H9 (cell line): Measurements from ENCODE around the gene YRDC. TPM values are rescaled to one million over a fixed set of nuclear protein-coding genes. Genes with fewer than 3 reads are reported as not detected.

Experiments used
- DNase-seq: peaks from one replicate; pipeline ENCODE4 v3.0.0-alpha.2; 2017
- H2AFZ ChIP-seq: one replicate; pipeline ENCODE4 v1.6.1; 2013; ENCODE audit warnings: mild to moderate bottlenecking, low read length, control low read depth, moderate library complexity
- H2AK5ac ChIP-seq: 2 replicates; pipeline ENCODE4 v1.6.1; 2013; ENCODE audit warnings: low read length, control low read depth, mixed read lengths; ENCODE audit not compliant: insufficient read length
- H2BK120ac ChIP-seq: one replicate; pipeline ENCODE4 v1.6.1; 2013; ENCODE audit warnings: low read depth, mild to moderate bottlenecking, low read length, control low read depth, inconsistent platforms; ENCODE audit not compliant: poor library complexity, severe bottlenecking
- H2BK12ac ChIP-seq: 2 replicates; pipeline ENCODE4 v1.6.1; 2013; ENCODE audit warnings: low read length, control low read depth, mixed read lengths, low read depth; ENCODE audit not compliant: insufficient read length
- H2BK15ac ChIP-seq: 2 replicates; pipeline ENCODE4 v1.6.1; 2013; ENCODE audit warnings: low read depth, low read length, control low read depth
- H2BK20ac ChIP-seq: one replicate; pipeline ENCODE4 v1.6.1; 2013; ENCODE audit warnings: low read depth, mild to moderate bottlenecking, low read length, control low read depth, inconsistent platforms; ENCODE audit not compliant: poor library complexity, severe bottlenecking
- H2BK5ac ChIP-seq: 2 replicates; pipeline ENCODE4 v1.6.1; 2013; ENCODE audit warnings: low read length, control low read depth, mixed read lengths; ENCODE audit not compliant: insufficient read length
- H3K14ac ChIP-seq: 2 replicates; pipeline ENCODE4 v1.6.1; 2013; ENCODE audit warnings: low read length, control low read depth; ENCODE audit not compliant: insufficient read depth
- H3K18ac ChIP-seq: 2 replicates; pipeline ENCODE4 v1.6.1; 2013; ENCODE audit warnings: low read depth, mild to moderate bottlenecking, mixed read lengths, low read length, control low read depth; ENCODE audit not compliant: insufficient read length
- H3K23ac ChIP-seq: 2 replicates; pipeline ENCODE4 v1.6.1; 2013; ENCODE audit warnings: low read length, control low read depth, mixed read lengths, low read depth; ENCODE audit not compliant: insufficient read length
- H3K23me2 ChIP-seq: 2 replicates; pipeline ENCODE4 v1.6.1; 2013; ENCODE audit warnings: low read depth, mild to moderate bottlenecking, mixed read lengths, low read length, control low read depth; ENCODE audit not compliant: insufficient read length, poor library complexity, severe bottlenecking
- H3K27ac ChIP-seq: 2 replicates; pipeline ENCODE4 v1.5.1; 2013; ENCODE audit warnings: low read length, control low read depth, mixed read lengths, low read depth; ENCODE audit not compliant: insufficient read length
- H3K27me3 ChIP-seq: 2 replicates; pipeline ENCODE4 v1.6.1; 2013; ENCODE audit warnings: low read length, control low read depth, inconsistent platforms; ENCODE audit not compliant: insufficient read depth
- H3K4ac ChIP-seq: 2 replicates; pipeline ENCODE4 v1.6.1; 2013; ENCODE audit warnings: low read depth, mild to moderate bottlenecking, control low read depth, inconsistent platforms, low read length, moderate library complexity
- H3K4me1 ChIP-seq: 2 replicates; pipeline ENCODE4 v1.6.1; 2013; ENCODE audit warnings: low read length, control low read depth, inconsistent platforms; ENCODE audit not compliant: insufficient read depth
- H3K4me2 ChIP-seq: 2 replicates; pipeline ENCODE4 v1.6.1; 2013; ENCODE audit warnings: low read length, control low read depth, mixed read lengths; ENCODE audit not compliant: insufficient read length, insufficient read depth
- H3K56ac ChIP-seq: 2 replicates; pipeline ENCODE4 v1.6.1; 2013; ENCODE audit warnings: low read depth, mild to moderate bottlenecking, mixed read lengths, low read length, control low read depth; ENCODE audit not compliant: insufficient read length
- H3K79me1 ChIP-seq: 2 replicates; pipeline ENCODE4 v1.6.1; 2013; ENCODE audit warnings: low read depth, mild to moderate bottlenecking, moderate library complexity, low read length, control low read depth, inconsistent platforms; ENCODE audit not compliant: insufficient read depth, poor library complexity, severe bottlenecking
- H3K79me2 ChIP-seq: 2 replicates; pipeline ENCODE4 v1.6.1; 2013; ENCODE audit warnings: low read length, control low read depth, inconsistent platforms; ENCODE audit not compliant: insufficient read depth
- H3K9ac ChIP-seq: 2 replicates; pipeline ENCODE4 v1.6.1; 2013; ENCODE audit warnings: low read length, control low read depth, mixed read lengths; ENCODE audit not compliant: insufficient read length; ENCODE audit errors: extremely low read depth
- H3K9me3 ChIP-seq: one replicate; pipeline ENCODE4 v1.6.1; 2013; ENCODE audit warnings: low read depth, low read length, inconsistent platforms; ENCODE audit not compliant: control insufficient read depth
- H3T11ph ChIP-seq: one replicate; pipeline ENCODE4 v1.6.1; 2013; ENCODE audit warnings: mild to moderate bottlenecking, low read length, control low read depth, inconsistent platforms
- H4K20me1 ChIP-seq: one replicate; pipeline ENCODE4 v1.6.1; 2013; ENCODE audit not compliant: control insufficient read depth, insufficient read length, insufficient read depth
- H4K5ac ChIP-seq: 2 replicates; pipeline ENCODE4 v1.6.1; 2013; ENCODE audit warnings: low read depth, mild to moderate bottlenecking, mixed read lengths, low read length, control low read depth; ENCODE audit not compliant: insufficient read length
- H4K8ac ChIP-seq: replicated peaks from 2 replicates; pipeline ENCODE4 v1.6.1; 2013; ENCODE audit warnings: low read length, control low read depth, mixed read lengths, low read depth; ENCODE audit not compliant: insufficient read length
- H4K91ac ChIP-seq: 2 replicates; pipeline ENCODE4 v1.6.1; 2013; ENCODE audit warnings: low read depth, mild to moderate bottlenecking, moderate library complexity, mixed read lengths, low read length, control low read depth; ENCODE audit not compliant: insufficient read length
- H3K27ac Mint-ChIP-seq, 3 experiments: 2 replicates in 2 of 3; 3 replicates in 1 of 3; pipeline ENCODE4 v1.8.0; 2020 to 2021; ENCODE audit warnings: mixed read lengths in 3 of 3, mild to moderate bottlenecking in 1 of 3, moderate library complexity in 1 of 3
- H3K27me3 Mint-ChIP-seq: 2 replicates; pipeline ENCODE4 v1.8.0; 2021; ENCODE audit warnings: low read depth, mild to moderate bottlenecking, moderate library complexity, mixed read lengths
- H3K36me3 Mint-ChIP-seq, 3 experiments: 2 replicates in 2 of 3; 3 replicates in 1 of 3; pipeline ENCODE4 v1.8.0; 2020 to 2021; ENCODE audit warnings: low read depth in 3 of 3, mixed read lengths in 3 of 3; ENCODE audit not compliant: insufficient read depth in 1 of 3
- H3K4me1 Mint-ChIP-seq, 2 experiments: 2 replicates each; pipeline ENCODE4 v1.8.0; 2020; ENCODE audit warnings: mixed read lengths in 2 of 2
- H3K4me3 Mint-ChIP-seq, 2 experiments: 2 replicates in 1 of 2; 3 replicates in 1 of 2; pipeline ENCODE4 v1.8.0; 2020 to 2021; ENCODE audit warnings: mild to moderate bottlenecking in 2 of 2, mixed read lengths in 2 of 2, moderate library complexity in 1 of 2
- H3K9me3 Mint-ChIP-seq, 2 experiments: 2 replicates in 1 of 2; 3 replicates in 1 of 2; pipeline ENCODE4 v1.8.0; 2020; ENCODE audit warnings: mild to moderate bottlenecking in 2 of 2, mixed read lengths in 2 of 2, moderate library complexity in 1 of 2
- WGBS: extraction: QIAGEN DNeasy Blood & Tissue Kit; methylation state at CpG from one replicate; pipeline ENCODE4 v1.1.7; 2013; ENCODE audit warnings: missing lambda C conversion rate, low lambda C conversion rate, mixed read lengths; ENCODE audit not compliant: insufficient read length; ENCODE audit errors: extremely low coverage; 5-methylcytosine and 5-hydroxymethylcytosine counted together
- total RNA-seq: library from RNA; stranded (reverse); gene quantifications from 2 replicates; pipeline ENCODE4 v1.2.1, GENCODE V29; 2021
- TF ChIP-seq, protein P1 (sequence below): fragments of 200-600 bp; sonication (generic); conservative IDR thresholded peaks from 3 replicates; pipeline ENCODE4 v1.8.0; 2021; ENCODE audit warnings: antibody characterized with exemption, mild to moderate bottlenecking

The YRDC gene
- total RNA-seq, 1 experiment from 2014 or later, result 28.0 TPM

GRCh38 chr1:37782491-37782890 is 25.5 kb downstream of the YRDC start:
- Histone ChIP-seq H3T11ph (no peak overlapping the region), H3K9ac (no peak overlapping the region), H3K4me2 (no peak overlapping the region), H3K4me1 (no peaks in the 10 kb centered on the region), H2AFZ (no peak overlapping the region), H3K27me3 (peaks cover 2% of the 10 kb centered on the region), H4K5ac (no peak overlapping the region), H3K79me1 (no peaks in the 10 kb centered on the region), H3K27ac (no peak overlapping the region), H3K23me2 (no peaks in the 10 kb centered on the region), H3K23ac (no peak overlapping the region), H3K56ac (no peak overlapping the region), H4K91ac (no peak overlapping the region), H3K79me2 (no peaks in the 10 kb centered on the region), H2BK15ac (no peak overlapping the region), H2AK5ac (no peak overlapping the region), H4K20me1 (no peaks in the 10 kb centered on the region), H3K4ac (no peak overlapping the region), H2BK20ac (no peak overlapping the region), H2BK12ac (no peak overlapping the region), H3K18ac (no peak overlapping the region), H3K9me3 (no peaks in the 10 kb centered on the region), H2BK120ac (no peak overlapping the region), H4K8ac (no peak overlapping the region), H2BK5ac (no peak overlapping the region), H3K14ac (no peak overlapping the region; the same call in 1 of the 2 replicates)
- WGBS, result no CpG with 5 or more reads among the region's 17 CpGs
- Mint-ChIP-seq H3K9me3 (peaks cover 0 to 2% of the 10 kb centered on the region in 2 experiments; a peak in 3 of 5 replicates), H3K36me3 (no peaks in the 10 kb centered on the region), H3K4me1 (no peaks in the 10 kb centered on the region), H3K4me3 (no peak overlapping the region), H3K27me3 (peaks cover 39% of the 10 kb centered on the region), H3K27ac (no peak overlapping the region)
- no peak for DNase-seq
- TF ChIP-seq, protein P1, sequence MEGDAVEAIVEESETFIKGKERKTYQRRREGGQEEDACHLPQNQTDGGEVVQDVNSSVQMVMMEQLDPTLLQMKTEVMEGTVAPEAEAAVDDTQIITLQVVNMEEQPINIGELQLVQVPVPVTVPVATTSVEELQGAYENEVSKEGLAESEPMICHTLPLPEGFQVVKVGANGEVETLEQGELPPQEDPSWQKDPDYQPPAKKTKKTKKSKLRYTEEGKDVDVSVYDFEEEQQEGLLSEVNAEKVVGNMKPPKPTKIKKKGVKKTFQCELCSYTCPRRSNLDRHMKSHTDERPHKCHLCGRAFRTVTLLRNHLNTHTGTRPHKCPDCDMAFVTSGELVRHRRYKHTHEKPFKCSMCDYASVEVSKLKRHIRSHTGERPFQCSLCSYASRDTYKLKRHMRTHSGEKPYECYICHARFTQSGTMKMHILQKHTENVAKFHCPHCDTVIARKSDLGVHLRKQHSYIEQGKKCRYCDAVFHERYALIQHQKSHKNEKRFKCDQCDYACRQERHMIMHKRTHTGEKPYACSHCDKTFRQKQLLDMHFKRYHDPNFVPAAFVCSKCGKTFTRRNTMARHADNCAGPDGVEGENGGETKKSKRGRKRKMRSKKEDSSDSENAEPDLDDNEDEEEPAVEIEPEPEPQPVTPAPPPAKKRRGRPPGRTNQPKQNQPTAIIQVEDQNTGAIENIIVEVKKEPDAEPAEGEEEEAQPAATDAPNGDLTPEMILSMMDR, result no peak
